Heart left ventricle (tissue), 16 donors: ENCODE measurements around the gene NIP7. TPM values are rescaled to one million over a fixed set of nuclear protein-coding genes. Genes with fewer than 3 reads are reported as not detected.

Experiments
- ATAC-seq, 4 donors: fragments of 200-7000 bp; cut with Tn5 transposase; one replicate each; pipeline ENCODE4 v1.9.1; 2020 to 2022; ENCODE audit warnings: moderate library complexity in 4 of 4, mild to moderate bottlenecking in 3 of 4, moderate number of reproducible peaks in 1 of 4
- DNase-seq, 5 donors: peaks; one replicate each; pipeline ENCODE4 v3.0.0-alpha.2; 2020
- H3K27ac ChIP-seq, 12 donors: fragments of 200-600 bp; sonication (generic) in 4 of 12; one replicate each; pipeline versions ENCODE4 v1.5.0 to v1.8.0; 2016 to 2022; ENCODE audit warnings: mild to moderate bottlenecking in 2 of 12
- H3K27me3 ChIP-seq, 9 donors: fragments of 200-600 bp; sonication (generic) in 2 of 9; one replicate each; pipeline versions ENCODE4 v1.5.1 to v1.8.0; 2016 to 2022; ENCODE audit warnings: mild to moderate bottlenecking in 3 of 9
- H3K36me3 ChIP-seq, 9 donors: fragments of 200-600 bp; sonication (generic) in 2 of 9; one replicate each; pipeline versions ENCODE4 v1.5.0 to v1.8.0; 2018 to 2022; ENCODE audit warnings: mild to moderate bottlenecking in 2 of 9
- H3K4me1 ChIP-seq, 12 donors: fragments of 200-600 bp; sonication (generic) in 4 of 12; one replicate each; pipeline versions ENCODE4 v1.5.0 to v1.8.0; 2016 to 2022; ENCODE audit warnings: mild to moderate bottlenecking in 3 of 12
- H3K4me3 ChIP-seq, 12 donors: fragments of 200-600 bp; sonication (generic) in 4 of 12; one replicate each; pipeline versions ENCODE4 v1.5.0 to v1.8.0; 2017 to 2022; ENCODE audit warnings: mild to moderate bottlenecking in 9 of 12, moderate library complexity in 4 of 12
- H3K9me3 ChIP-seq, 12 donors: fragments of 200-600 bp; sonication (generic) in 4 of 12; one replicate each; pipeline versions ENCODE4 v1.5.0 to v1.8.0; 2016 to 2022; ENCODE audit warnings: mild to moderate bottlenecking in 1 of 12
- CTCF ChIP-seq, 12 donors: fragments of 200-600 bp; sonication (generic) in 4 of 12; IDR thresholded peaks; one replicate each; pipeline versions ENCODE4 v1.5.0 to v1.8.0; 2018 to 2022; ENCODE audit warnings: antibody characterized with exemption in 12 of 12, mild to moderate bottlenecking in 5 of 12
- POLR2A ChIP-seq, 2 donors: fragments of 450-650 bp; IDR thresholded peaks; one replicate each; pipeline ENCODE4 v1.6.1; 2017; ENCODE audit warnings: antibody characterized with exemption in 2 of 2, mild to moderate bottlenecking in 2 of 2, moderate library complexity in 2 of 2
- WGBS, 4 donors: extraction: QIAGEN DNeasy Blood & Tissue Kit in 2 of 4; methylation state at CpG; one replicate each; pipeline versions ENCODE4 v1.1.5 to v1.1.7; 2013 to 2018; 5-methylcytosine and 5-hydroxymethylcytosine counted together
- intact Hi-C, 10 donors: fragments of 100-400 bp; cut with DNase I; formaldehyde crosslinking; loops; one replicate each; pipeline versions ENCODE4 v1.11.1 to v1.14.2; 2022
- polyA plus RNA-seq, 2 donors: library from polyadenylated mRNA; stranded (reverse); fragments of 200-250 nt; gene quantifications; one replicate each; pipeline ENCODE4 v1.2.3, GENCODE V29; 2013
- total RNA-seq, 9 donors: library from RNA; depleted of rRNA in 2 of 9; stranded (reverse); fragments of >200 nt in 2 of 9; fragmentation: NEBNext Ultra II Directional in 3 of 9; extraction: Animal tissue kit (Norgen Biotek cat#: 25700) in 3 of 9; gene quantifications; one replicate each; pipeline versions ENCODE4 v1.1.0 to v1.2.4, GENCODE V29; 2016 to 2023
- donor health status: ischemic (EF 13 %, LVEDD 7.1; RV severe dilation, severe dysfunction).
- donor health status: healthy with polysubstance abuse.
- donor health status: DM: no; HTN: yes; CAD: no.
- donor health status: DM: no; HTN: no; CAD: no.
- donor health status: ischemic (EF 25% LVEDD 6.9; RV normal size, moderate dysfunction).
- donor health status: ischemic (EF 25% LVEDD 5.7; RV mildly dilated, moderate dysfunction).
- donor health status: healthy.
- donor health status: DM: yes; HTN: yes; CAD: no.
- donor health status: ischemic (EF 35%, LVEDD 5.7; RV mildly dilated, moderate dysfunction).
- donor health status: nonischemic (EF 11% LVEDD 7.7; RV severe dilation, severe dysfunction).
- donor health status: DM: yes; HTN: yes; CAD: no.
- donor health status: PGD.
- donor health status: ischemic (EF 29% LVEDD 5.4; RV normal size, mild dysfunction).
- donor health status: nonischemic (EF 23%, LVEDD 6.1; RV moderate dilation, normal function).

NIP7 gene
- total and polyA plus RNA-seq, 11 donors: 4.7 to 13.9 (median 10.3) TPM

GRCh38 chr16:69364088-69364487 is 24.5 kb downstream of the NIP7 start:
- Histone ChIP-seq H3K4me1 (no peaks in the 10 kb centered on the region), H3K36me3 (peaks cover 0 to 70% (median 55%) of the 10 kb centered on the region in 9 donors), H3K4me3 (no peak overlapping the region), H3K9me3 (no peaks in the 10 kb centered on the region), H3K27me3 (no peaks in the 10 kb centered on the region), H3K27ac (no peak overlapping the region)
- DNase-seq (no peak), ATAC-seq (no peak)
- TF ChIP-seq POLR2A (IDR thresholded peaks at IDR 0.05) (no peak), CTCF (IDR thresholded peaks at IDR 0.05) (no peak)
- intact Hi-C loops: no loop called here
- WGBS, 4 donors: 85 to 92% (median 87%) methylated on average over 2 of the region's 2 CpGs

GRCh38 chr16:69365901-69366300 is 26.3 kb downstream of the NIP7 start:
- WGBS, 4 donors: 87 to 92% (median 89%) methylated on average over 2 of the region's 2 CpGs
- intact Hi-C loops: no loop called here
- H3K9me3 ChIP-seq: no peaks in the 10 kb centered on the region
- no peak overlapping the region for H3K4me3 ChIP-seq
- no peak for TF ChIP-seq POLR2A (IDR thresholded peaks at IDR 0.05)
- TF ChIP-seq CTCF (IDR thresholded peaks at IDR 0.05): no peak
- no peaks in the 10 kb centered on the region for H3K27me3 ChIP-seq
- ATAC-seq (no peak), DNase-seq (no peak)
- H3K4me1 ChIP-seq: no peaks in the 10 kb centered on the region
- H3K27ac ChIP-seq: no peak overlapping the region
- peaks cover 0 to 88% (median 73%) of the 10 kb centered on the region in 9 donors for H3K36me3 ChIP-seq

GRCh38 chr16:69366431-69366830 is 26.9 kb downstream of the NIP7 start:
- WGBS, 4 donors: 91 to 95% (median 92%) methylated on average over 7 of the region's 7 CpGs
- H3K9me3 ChIP-seq: no peaks in the 10 kb centered on the region
- H3K4me3 ChIP-seq: no peak overlapping the region
- intact Hi-C loops: no loop called here
- H3K27me3 ChIP-seq: no peaks in the 10 kb centered on the region
- ATAC-seq (no peak), DNase-seq (no peak)
- no peak for TF ChIP-seq CTCF (IDR thresholded peaks at IDR 0.05)
- no peak for TF ChIP-seq POLR2A (IDR thresholded peaks at IDR 0.05)
- no peak overlapping the region for H3K27ac ChIP-seq
- no peaks in the 10 kb centered on the region for H3K4me1 ChIP-seq
- H3K36me3 ChIP-seq: peaks cover 0 to 94% (median 77%) of the 10 kb centered on the region in 9 donors

- peaks cover 0 to 4% (median 0%) of the 10 kb centered on the region in 12 donors for H3K4me1 ChIP-seq
- intact Hi-C loops: no loop called here
- no peaks in the 10 kb centered on the region for H3K9me3 ChIP-seq
- H3K4me3 ChIP-seq: no peak overlapping the region
- 67 to 77% (median 72%) methylated on average over 7 of the region's 7 CpGs for WGBS, 4 donors
- TF ChIP-seq CTCF (IDR thresholded peaks at IDR 0.05) (no peak), POLR2A (IDR thresholded peaks at IDR 0.05) (no peak)
- DNase-seq (no peak), ATAC-seq (no peak)
- H3K27me3 ChIP-seq: no peaks in the 10 kb centered on the region
- H3K27ac ChIP-seq: no peak overlapping the region
- peaks cover 0 to 100% (median 92%) of the 10 kb centered on the region in 9 donors for H3K36me3 ChIP-seq
Measured at GRCh38 chr16:69367980-69368379, 28.4 kb downstream of the NIP7 start.
